Thyroid gland (tissue), 4 donors: ENCODE measurements around the gene CRAMP1. TPM values are rescaled to one million over a fixed set of nuclear protein-coding genes. Genes with fewer than 3 reads are reported as not detected.
"Not testable (repeated sequence)": the region's sequence is repeated elsewhere in the genome, so short reads cannot be mapped to it uniquely, and the experiment has no call there.

Source experiments
- DNase-seq, 2 donors: peaks; one replicate each; pipeline ENCODE4 v3.0.0-alpha.2; 2019
- H3K27ac ChIP-seq, 3 donors: fragments of 200-600 bp; sonication (generic); 1 replicate in 2 of 3; 2 replicates in 1 of 3; pipeline ENCODE4 v1.5.1; 2016 to 2019; ENCODE audit warnings: mild to moderate bottlenecking in 1 of 3, moderate library complexity in 1 of 3
- H3K27me3 ChIP-seq: fragments of 200-600 bp; sonication (generic); one replicate; pipeline ENCODE4 v1.5.1; 2019
- H3K36me3 ChIP-seq, 2 donors: fragments of 200-600 bp; sonication (generic); one replicate each; pipeline ENCODE4 v1.5.1; 2016 to 2019
- H3K4me1 ChIP-seq, 2 donors: fragments of 200-600 bp; sonication (generic); one replicate each; pipeline ENCODE4 v1.5.1; 2017 to 2019
- H3K4me3 ChIP-seq, 3 donors: fragments of 200-600 bp; sonication (generic); replicated peaks in 1 of 3; 1 replicate in 2 of 3; 2 replicates in 1 of 3; pipeline ENCODE4 v1.5.1; 2016; ENCODE audit warnings: mild to moderate bottlenecking in 1 of 3
- H3K9me3 ChIP-seq: fragments of 200-600 bp; sonication (generic); one replicate; pipeline ENCODE4 v1.5.1; 2017
- CTCF ChIP-seq, 6 experiments: fragments of 200-600 bp in 3 of 6; fragments of 450-650 bp in 3 of 6; sonication (generic) in 3 of 6; IDR thresholded peaks; one replicate each; pipeline ENCODE4 v1.5.1; 2016 to 2019; ENCODE audit warnings: antibody characterized with exemption in 6 of 6, mild to moderate bottlenecking in 2 of 6, inconsistent platforms in 1 of 6, moderate library complexity in 1 of 6
- POLR2A ChIP-seq, 2 donors: fragments of 450-650 bp; IDR thresholded peaks; one replicate each; pipeline ENCODE4 v1.6.1; 2017; ENCODE audit warnings: antibody characterized with exemption in 2 of 2, mild to moderate bottlenecking in 2 of 2, moderate library complexity in 1 of 2
- WGBS, 2 donors: methylation state at CpG; one replicate each; pipeline ENCODE4 v1.1.5; 2017; 5-methylcytosine and 5-hydroxymethylcytosine counted together
- intact Hi-C: fragments of 100-400 bp; cut with DNase I; formaldehyde crosslinking; loops from one replicate; pipeline ENCODE4 v1.15.1; 2023
- total RNA-seq, 4 donors: library from RNA; depleted of rRNA; stranded (reverse); fragments of >200 nt; gene quantifications; one replicate each; pipeline ENCODE4 v1.2.3, GENCODE V29; 2016

The CRAMP1 gene
- total RNA-seq, 4 donors from 2014 or later = 11.0 to 20.8 (median 15.6) TPM

- intact Hi-C loops = no loop called here
- H3K4me1 ChIP-seq = peaks cover 16 to 26% of the 10 kb centered on the region in 2 donors
Measured at GRCh38 chr16:1713933-1714332, 101.8 kb downstream of the CRAMP1 start.

GRCh38 chr16:1715220-1715619 lies 103.1 kb downstream of the CRAMP1 start:
- Histone ChIP-seq H3K4me3 (no peak overlapping the region), H3K27me3 (no peaks in the 10 kb centered on the region), H3K4me1 (peaks cover 20 to 26% of the 10 kb centered on the region in 2 donors), H3K36me3 (no peaks in the 10 kb centered on the region), H3K27ac (no peak overlapping the region), H3K9me3 (no peaks in the 10 kb centered on the region)
- intact Hi-C loops = no loop called here
- 92 to 96% methylated on average over 12 of the region's 12 CpGs for WGBS, 2 donors
- TF ChIP-seq POLR2A (IDR thresholded peaks at IDR 0.05) (no peak), CTCF (IDR thresholded peaks at IDR 0.05) (no peak)
- DNase-seq = no peak

More at GRCh38 chr16:1713933-1714332, 101.8 kb downstream of the CRAMP1 start:
- H3K9me3 ChIP-seq = no peaks in the 10 kb centered on the region
- no peaks in the 10 kb centered on the region for H3K36me3 ChIP-seq
- H3K4me3 ChIP-seq = no peak overlapping the region
- WGBS, 2 donors = 46 to 52% methylated on average over 10 to 14 of the region's 14 CpGs
- TF ChIP-seq CTCF (IDR thresholded peaks at IDR 0.05) (no peak), POLR2A (IDR thresholded peaks at IDR 0.05) (peak in 1 of 2 donors; percentile 20)
- H3K27ac ChIP-seq = peak overlapping the region; percentile 70 to 80 (median 80)
- peak; percentile 83 to 88 for DNase-seq
- H3K27me3 ChIP-seq = no peaks in the 10 kb centered on the region

- WGBS, 2 donors = 89 to 97% methylated on average over 10 of the region's 10 CpGs
- H3K36me3 ChIP-seq, H3K27me3 ChIP-seq, H3K4me3 ChIP-seq, H3K27ac ChIP-seq, intact Hi-C loops, DNase-seq, H3K9me3 ChIP-seq: not testable (repeated sequence)
- peaks cover 24 to 35% of the 10 kb centered on the region in 2 donors for H3K4me1 ChIP-seq
Measured at GRCh38 chr16:1718236-1718635, 106.1 kb downstream of the CRAMP1 start.

- intact Hi-C loops, H3K27ac ChIP-seq, H3K4me3 ChIP-seq, H3K27me3 ChIP-seq, H3K36me3 ChIP-seq, H3K9me3 ChIP-seq: not testable (repeated sequence)
- 77 to 79% methylated on average over 12 of the region's 12 CpGs for WGBS, 2 donors
- peaks cover 14 to 27% of the 10 kb centered on the region in 2 donors for H3K4me1 ChIP-seq
- peak; percentile 23 to 47 for DNase-seq
Measured at GRCh38 chr16:1719559-1720229, 107.5 kb downstream of the CRAMP1 start.

- intact Hi-C loops = no loop called here
- H3K9me3 ChIP-seq = no peaks in the 10 kb centered on the region
- peaks cover 14 to 27% of the 10 kb centered on the region in 2 donors for H3K4me1 ChIP-seq
- no peak overlapping the region for H3K4me3 ChIP-seq
- DNase-seq = no peak
- H3K27me3 ChIP-seq = no peaks in the 10 kb centered on the region
- WGBS, 2 donors = 93 to 96% methylated on average over 8 to 9 of the region's 9 CpGs
- peaks cover 10 to 11% of the 10 kb centered on the region in 2 donors for H3K36me3 ChIP-seq
- no peak for TF ChIP-seq POLR2A (IDR thresholded peaks at IDR 0.05)
- no peak for TF ChIP-seq CTCF (IDR thresholded peaks at IDR 0.05)
- H3K27ac ChIP-seq = peak overlapping the region in 1 of 3 donors; percentile 65
Measured at GRCh38 chr16:1721372-1721771, 109.2 kb downstream of the CRAMP1 start.

- H3K4me3 ChIP-seq = no peak overlapping the region
- peaks cover 14 to 22% of the 10 kb centered on the region in 2 donors for H3K36me3 ChIP-seq
- TF ChIP-seq CTCF (IDR thresholded peaks at IDR 0.05) (peak; percentile 65 to 88 (median 70)), POLR2A (IDR thresholded peaks at IDR 0.05) (no peak)
- H3K27ac ChIP-seq = peak overlapping the region in 2 of 3 donors; percentile 32 to 39
- intact Hi-C loops = no loop called here
- 41 to 48% methylated on average over 6 of the region's 6 CpGs for WGBS, 2 donors
- no peaks in the 10 kb centered on the region for H3K27me3 ChIP-seq
- peaks cover 14 to 27% of the 10 kb centered on the region in 2 donors for H3K4me1 ChIP-seq
- no peaks in the 10 kb centered on the region for H3K9me3 ChIP-seq
- peak; percentile 49 to 62 for DNase-seq
Measured at GRCh38 chr16:1723450-1724147, 111.4 kb downstream of the CRAMP1 start.
